ENCODE measurements around the gene ABHD15.

Gene ABHD15

DNA sequence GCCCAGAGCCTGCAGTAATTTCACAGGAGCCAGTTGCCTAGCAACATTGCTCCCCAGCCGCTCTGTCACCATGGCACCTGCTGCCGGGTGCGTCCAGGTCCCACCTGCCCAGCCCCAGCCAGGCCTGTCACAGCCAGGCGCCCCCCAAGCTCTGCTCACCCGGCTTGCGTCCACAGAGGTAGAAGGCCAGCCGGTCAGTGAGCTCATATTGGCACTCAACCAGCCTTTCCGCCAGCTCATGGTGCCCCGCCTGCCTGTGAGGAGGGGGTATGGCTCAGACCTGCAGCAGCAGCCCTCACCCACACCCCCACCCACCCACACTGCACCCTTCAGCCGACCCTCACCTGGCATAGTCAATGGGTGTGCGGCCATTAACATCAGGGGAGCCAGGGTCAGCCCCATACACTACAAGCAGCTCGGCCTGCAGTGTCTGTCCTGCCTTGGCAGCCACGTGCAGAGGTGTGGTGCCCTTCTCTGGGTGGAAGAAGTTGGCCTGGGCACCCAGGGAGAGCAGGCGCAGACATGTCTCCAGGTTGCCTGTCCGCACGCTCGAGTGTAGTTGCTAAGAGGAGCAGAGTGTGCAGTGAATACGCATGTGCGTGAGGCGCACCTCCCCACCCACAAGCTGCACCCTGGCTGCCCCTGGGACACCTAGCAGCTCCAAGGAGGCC, 14.9 kb upstream of the ABHD15 start:
- DNase-seq, result no peak

DNA sequence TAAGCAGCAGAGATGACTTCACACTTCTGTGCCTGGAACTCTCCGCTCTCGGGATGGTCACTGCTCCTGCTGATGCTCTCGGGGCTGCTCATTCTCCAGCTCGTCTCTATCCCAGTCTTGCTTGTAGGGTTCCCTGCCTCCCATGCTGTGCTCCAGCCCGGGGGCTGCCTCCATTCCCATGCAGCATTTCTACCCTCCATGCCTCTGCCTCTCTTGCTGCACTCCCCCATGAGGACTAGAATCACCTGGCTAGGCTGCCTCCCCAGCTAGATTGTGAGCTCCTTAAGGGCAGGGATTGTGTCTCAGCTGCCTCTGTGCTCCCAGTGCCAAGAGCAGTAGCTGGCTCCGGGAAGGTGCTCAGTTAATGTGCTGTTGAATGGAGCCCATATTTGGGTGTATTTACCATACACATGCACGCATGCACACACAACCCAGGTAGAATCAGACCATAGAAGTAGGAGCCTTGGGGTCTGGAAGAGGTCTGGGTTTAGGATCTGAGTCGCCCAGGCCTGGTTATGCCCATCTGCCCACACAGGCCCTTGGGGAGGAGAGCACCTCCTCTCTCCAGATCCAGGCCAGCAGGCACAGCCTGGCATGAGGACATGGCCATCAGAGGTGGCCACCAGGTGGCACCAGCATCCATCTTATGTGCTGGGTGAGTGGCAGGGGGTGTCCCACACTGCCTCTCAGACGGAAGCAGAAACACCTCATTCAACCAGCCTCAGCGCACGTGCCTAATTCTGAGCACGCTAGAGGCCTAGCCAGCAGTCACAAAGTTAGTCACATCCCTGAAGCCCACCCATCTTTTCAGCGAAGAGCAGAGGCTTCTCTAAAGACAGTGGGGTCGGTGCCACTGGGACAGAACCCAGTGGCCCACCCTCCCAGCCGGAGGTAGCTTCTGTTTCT, 13.3 kb upstream of the ABHD15 start:
- DNase-seq, result peak; percentile 81

DNA sequence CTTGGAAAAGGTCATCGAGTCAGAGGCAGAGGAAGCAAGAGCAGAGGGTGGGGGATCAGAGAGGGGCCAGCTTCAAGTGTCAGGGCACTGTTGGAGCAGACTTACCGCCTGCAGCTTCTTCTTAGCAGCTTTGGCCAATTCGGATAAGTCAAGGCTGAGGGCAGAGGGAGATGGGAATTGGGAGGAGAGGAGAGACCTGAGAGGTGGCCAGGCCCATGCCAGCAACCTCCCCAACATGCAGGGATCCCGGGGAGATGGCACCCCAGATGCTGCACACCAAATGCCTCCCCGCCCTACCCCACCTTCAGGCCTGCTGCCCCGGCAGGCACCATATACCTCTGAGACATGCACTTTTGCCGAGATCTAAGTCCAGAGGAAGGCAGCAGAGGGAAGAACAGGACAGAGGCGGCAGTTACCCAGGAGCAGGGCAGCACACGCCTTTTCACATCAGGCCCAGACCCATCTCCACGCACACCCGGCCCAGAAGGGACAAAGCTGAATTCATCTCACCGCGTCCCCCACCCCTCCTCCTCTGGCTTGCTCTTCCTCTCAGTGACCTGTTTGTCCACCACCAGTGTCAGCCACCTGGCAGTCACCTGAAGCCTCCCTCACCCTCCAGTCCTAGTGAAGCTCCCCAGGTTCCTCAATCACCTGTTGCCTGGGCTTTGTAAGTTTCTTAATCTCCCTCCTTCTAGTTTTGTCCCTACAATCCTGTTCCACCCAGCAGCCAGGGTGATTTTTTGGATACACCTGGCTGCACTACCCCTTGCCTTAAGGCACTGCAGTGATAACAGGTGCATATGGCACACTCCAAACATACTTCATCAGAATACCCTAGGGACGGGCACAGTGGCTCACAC, 12.0 kb upstream of the ABHD15 start:
- DNase-seq, result no peak

DNA sequence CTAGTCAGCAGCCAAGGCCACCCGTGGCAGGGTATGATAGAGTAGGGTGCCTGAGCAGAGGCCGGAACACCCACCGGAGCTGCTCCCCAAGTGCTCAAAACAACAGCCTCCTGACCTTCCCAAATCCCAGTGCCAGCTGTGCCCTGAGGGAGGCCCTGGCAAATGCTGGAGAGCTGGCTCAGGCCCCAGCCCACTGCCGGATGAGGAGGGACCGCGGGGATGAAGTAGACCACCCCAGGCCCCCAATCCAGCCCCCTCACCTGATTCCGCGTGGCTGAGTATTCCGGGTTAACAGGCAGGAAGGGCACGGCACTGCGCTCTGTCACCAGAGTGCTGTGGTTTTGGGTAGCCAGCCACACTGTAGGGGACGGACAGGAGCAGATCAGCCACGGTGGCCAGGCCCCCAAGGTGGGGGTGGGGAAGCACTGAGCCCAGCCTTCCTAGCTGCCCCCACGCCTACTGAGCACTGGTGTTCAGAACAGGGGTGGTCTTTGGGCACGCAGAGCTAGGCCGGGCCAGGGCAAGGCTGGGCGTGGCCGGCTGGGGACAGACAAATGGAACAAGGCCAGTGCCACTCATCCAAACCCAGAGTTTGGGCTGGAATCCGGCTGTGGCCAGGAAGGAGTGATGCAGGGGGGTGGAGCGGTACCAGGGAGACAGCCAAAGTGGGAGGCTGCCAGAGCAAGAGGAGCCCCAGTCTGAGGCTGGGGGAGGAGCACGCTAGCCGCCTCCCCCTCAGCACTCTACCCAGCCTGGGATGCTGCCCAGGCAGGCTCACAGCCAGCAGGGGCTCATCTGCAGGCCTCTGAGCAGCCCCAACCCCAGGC, 10.8 kb upstream of the ABHD15 start:
- no peak for DNase-seq

DNA sequence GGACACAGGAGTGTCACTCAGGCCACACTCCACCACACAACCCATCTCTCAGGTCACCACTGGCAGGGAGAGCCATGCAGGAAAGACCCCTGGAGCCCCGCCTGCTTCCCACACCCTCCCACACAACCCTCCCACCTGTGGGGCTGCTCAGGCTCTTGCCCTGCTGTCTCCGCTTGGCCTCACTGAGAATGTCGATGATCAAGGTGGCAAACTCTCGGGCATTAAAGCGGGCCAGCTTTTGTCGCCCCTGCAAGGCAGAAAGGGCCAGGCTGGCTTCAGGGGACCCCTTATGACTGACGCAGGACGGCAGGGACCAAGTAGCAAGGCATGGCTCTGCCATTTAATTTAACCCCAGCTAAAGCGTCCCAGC, 10.1 kb upstream of the ABHD15 start:
- DNase-seq, result no peak

DNA sequence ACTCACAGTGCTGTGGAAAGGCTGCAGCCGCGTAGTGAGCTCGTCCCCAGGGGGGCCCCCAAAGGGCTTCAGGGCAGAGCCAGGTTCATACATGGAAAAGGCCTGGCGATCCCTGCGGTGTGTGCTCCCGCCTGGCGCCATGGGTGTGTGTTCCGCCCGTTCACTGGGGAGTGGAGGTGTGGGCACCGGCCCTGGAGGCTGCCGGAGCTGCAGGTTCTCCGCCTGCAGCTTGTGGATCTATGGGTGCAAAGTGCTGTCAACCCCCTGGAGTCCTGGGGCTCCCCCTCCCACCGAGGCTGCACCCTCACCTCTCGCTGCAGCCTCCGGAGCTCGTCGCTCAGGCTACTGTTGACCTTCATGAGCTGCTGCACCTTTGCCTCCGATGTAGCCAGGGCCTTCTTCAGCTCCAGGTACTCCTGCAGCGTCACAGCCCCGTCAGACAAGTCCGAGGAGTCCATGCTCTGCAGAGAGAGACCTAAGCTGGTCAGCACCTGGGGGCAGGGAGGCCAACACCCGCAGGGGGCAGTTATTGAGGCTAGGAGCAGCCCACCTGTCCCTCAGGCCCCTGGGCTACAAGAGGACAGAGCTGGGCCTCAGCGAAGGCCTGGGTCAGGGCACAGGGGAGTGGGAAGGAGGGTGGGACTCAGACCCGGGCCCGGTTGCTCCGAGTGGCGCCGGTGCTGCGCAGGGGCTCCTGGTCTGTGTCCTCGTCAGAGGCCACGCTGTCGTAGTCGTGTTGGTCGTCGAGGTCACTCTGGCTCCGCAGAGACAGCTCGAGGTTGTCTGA, 9.6 kb upstream of the ABHD15 start:
- DNase-seq, result no peak

DNA sequence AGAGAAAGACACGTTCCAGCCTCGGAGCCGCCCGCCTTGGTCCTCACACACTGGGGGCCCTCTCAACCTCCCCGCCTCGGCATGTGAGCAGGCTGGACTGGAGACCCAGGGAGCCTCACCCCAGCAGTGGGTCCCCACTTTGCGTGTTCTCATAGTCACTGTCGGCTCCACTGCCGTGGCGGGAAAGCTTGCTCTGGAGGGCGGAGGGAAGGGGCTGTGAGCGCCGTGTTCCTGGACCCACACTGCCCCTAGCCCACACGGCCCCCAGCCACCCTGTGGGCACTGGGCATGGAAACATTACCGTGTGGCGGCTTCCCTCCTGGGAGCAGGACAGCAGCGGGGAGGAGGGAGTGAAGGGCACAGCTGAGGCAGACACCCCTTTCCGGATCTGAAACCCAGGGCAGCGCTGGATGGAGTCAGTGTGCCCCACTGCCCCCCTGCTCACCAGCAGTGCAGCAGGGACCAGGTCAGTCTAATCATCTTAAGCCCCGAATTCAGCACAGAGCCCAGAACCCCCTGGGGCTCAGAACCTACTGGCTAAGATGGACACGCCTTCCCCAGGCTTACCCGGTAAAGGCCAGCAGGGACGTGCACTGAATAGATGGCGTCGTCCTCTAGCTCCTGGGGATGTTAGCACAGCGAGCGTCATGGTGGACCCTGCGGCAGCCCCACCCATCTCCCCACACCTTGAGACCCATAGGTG, 8.8 kb upstream of the ABHD15 start:
- no peak for DNase-seq

DNA sequence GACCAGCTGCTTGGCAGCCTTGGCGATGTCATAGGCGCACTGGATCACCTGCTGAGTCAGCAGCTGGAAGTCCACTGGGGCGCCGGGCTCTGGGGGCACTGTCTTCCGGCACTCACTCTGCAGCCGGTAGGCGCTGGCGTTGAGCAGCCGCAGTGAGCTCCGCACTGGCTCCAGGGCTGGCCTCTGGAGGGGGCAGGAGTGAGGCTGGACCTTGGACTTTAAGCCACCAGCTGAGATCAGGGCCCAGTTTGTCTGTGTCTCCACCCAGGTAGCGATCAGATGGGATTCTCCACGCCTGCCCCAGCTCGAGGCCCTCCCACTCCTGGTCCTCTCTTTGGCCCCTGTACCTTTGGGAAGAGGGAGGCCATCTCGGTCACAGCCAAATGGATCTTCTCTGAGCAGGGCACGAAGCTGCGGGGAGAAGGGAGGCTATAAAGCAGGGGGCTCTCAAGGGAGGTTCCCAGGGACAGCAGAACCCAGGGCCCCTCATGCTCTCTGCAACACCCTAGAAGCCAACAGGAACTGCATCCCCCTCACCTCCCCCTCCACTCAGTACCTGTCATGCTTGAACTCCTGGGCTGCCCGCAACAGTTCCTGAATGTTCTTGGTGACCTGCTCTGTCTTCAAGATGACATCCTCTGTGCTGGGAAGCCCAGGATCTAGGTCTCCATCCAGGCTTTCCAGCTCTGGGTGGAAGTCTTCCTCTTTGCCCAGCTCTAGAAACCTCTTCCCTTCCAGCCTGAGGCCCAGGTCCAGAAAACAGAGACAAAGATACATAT, 8.1 kb upstream of the ABHD15 start:
- DNase-seq, result no peak

DNA sequence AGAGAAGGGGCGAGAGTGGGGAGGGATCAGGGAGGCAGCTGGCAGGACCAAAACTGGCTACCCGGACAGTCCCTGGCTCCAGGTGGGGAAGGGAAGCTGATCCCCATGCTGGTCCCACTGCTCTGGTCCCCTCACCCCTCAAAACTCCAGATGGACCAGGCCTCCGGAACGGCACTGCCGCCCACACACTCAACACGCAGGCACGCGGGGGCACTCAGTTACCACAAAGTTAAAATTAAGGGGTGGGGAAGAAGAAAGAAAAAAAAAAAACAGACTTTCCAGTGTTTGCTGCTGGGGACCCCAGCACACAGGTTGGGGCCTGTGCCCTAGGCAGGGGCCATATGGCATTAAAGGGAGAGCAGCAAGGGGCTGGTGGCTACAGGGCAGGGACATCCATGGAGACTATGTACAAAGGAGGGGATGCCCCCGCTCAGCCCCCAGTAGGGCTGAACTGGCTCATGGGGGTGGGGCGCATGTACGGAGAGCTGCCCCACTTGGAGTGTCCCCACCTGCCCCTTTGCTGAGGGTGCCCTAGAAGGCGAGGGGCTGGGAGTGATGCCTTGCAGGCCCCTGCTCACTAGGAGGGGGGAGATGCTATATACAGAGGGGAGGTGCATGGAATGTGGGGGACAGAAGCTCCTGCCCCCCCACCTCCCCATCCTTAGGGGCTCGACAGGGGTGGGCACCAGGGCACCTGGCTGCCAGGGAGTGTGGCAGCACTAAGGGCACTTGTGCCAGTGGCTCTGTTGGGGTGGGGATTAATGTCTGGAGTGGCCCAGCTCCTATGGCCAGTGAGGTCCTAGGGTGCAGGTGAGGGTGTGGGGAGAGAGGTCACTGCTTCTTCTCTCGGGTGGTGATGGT, 7.3 kb upstream of the ABHD15 start:
- DNase-seq, result no peak

DNA sequence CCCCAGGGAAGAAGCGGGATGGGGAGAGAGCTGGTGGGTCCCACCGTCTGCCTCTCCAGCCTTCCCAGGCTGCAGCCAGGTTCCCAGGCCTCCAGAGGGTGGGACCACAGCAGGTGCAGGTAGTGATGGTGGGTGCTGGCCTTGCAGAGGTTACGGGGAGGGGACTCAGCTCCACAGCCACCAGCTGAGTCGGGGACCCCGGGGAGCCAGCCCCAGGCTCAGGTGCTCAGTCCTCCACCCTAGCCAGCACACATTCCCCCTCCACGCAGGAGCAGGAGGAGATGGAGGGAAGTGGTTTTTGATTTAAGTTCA, 6.7 kb upstream of the ABHD15 start:
- DNase-seq, result no peak

DNA sequence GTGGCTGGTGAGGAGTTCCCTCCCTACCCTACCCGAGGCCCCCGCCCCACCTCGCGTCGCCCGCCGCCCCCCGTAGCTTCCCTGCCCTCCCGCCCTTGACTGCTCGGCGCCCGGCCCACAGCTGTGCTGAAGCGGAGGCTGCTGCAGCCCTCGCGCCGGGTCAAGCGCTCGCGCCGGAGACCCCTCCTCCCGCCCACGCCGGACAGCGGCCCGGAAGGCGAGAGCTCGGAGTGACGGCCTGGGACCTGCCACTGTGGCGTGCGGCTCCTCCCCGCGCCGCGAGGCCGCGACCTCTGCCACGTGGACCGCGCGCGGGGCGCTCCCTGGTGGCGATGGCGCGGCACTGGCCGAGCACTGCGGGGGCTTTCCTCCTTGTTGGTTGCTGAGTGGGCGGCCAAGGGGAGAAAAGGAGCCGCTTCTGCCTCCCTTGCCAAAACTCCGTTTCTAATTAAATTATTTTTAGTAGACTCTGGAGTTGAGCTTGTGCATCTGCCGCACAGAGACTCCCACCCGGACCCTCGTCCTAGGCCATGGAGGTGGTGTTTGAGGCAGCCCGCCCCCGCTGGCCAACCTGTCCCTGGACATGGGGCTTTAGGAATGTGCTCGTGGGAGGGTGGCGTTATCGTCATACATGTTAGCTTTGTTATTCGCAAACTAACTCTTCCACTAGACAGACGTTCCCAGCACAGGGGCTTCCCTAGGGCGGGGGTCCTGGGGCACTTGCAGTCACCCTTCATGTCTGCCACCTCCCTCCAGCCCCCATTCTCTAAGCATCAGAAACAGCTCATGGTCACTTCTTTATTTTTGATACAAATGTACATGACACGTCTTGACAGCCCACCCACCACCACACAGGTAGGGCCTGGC, 6.1 kb upstream of the ABHD15 start:
- DNase-seq, result no peak

DNA sequence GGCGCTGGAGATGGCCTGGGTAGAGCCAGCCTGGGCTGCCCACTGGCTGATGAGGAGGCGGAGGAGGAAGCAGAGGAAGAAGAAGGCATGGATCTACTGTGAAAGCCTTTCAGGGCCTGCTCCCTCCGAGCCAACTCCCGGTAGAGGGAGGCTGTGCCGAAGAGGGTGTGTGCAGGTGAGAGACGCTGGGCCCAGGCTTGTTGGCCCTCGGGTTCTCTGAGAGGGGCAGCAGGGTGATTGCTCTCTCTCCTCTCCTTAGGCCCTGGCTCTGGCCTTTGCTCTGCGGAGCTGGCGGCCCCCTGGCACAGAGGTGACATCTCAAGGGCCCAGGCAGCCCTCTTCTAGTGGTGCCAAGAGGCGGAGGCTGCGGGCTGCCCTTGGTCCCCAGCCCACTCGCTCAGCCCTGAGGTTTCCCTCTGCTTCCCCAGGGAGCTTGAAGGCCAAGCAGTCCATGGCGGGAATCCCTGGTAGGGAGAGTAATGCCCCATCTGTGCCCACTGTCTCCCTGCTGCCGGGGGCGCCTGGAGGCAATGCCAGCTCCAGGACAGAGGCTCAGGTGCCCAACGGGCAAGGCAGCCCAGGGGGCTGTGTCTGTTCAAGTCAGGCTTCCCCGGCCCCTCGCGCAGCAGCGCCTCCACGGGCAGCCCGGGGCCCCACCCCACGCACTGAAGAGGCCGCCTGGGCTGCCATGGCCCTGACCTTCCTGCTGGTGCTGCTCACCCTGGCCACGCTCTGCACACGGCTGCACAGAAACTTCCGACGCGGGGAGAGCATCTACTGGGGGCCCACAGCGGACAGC, 5.2 kb upstream of the ABHD15 start:
- no peak for DNase-seq

DNA sequence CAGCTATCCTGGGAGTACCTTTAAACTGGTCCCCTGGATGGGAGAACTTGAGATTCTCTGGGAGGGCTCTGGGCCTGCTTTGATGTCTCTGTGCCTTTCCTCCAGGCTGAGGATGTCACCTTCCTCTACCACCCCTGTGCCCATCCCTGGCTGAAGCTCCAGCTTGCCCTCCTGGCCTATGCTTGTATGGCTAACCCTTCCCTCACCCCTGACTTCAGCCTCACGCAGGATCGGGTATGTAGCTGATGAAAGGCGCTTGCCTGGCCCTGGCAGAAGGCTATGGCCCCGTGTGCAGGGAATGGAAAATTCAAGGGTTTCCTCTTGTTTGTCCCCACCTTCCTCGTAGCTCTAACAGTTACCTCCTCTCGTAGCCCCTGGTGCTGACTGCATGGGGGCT, 4.6 kb upstream of the ABHD15 start:
- no peak for DNase-seq

DNA sequence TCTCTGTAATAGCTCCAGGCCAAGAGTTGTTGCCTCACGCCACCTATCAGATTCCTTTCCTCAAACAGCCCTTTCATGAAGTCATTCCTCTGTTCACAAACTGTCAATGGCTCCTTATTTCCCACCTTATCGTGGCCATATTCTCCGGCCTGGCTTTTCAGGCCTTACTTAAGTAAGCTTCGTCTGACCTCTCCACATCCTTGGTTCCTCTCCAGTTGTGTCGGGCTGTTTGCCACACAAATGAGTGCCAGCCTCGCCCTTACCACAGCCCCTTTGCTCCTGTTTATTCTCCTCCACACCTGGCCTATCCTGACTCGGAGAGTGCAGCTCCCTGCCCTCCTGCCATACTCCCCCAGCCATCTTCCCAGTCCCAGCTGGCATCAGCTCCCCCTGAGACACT, 3.7 kb upstream of the ABHD15 start:
- DNase-seq, result no peak

DNA sequence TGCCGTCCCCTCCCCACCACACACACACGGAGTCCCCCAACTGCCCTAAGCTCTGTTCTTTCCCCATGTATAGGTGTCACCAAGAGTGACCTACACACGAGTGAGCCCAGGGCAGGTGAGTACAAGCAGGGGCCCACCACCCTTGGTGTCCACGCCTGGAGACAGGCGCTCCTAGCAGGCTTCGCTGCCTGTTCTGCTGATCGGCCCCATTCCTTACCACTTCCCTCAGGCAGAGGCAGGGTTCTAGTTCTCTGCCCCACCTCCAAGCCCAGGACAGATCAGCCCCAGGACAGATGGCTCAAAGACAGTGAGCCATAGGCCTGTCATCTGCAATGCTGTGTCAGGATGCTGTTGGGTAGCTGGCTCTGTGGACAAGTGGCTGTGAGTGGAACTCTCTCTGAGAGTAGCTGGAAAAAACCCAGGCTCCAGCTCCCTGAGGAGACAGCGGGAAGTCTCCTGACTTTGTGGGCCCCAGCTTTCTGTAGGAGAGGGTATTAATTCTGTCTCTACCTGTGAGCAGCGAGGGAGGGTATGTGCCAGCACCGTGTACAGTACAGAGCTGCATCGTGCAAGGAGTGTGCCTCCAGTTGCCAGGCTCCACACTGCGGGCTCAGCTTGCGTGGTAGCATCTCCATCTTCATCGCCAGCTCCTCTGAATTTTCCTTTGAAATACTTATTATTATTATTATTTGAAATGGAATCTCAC, 2.6 kb upstream of the ABHD15 start:
- no peak for DNase-seq

DNA sequence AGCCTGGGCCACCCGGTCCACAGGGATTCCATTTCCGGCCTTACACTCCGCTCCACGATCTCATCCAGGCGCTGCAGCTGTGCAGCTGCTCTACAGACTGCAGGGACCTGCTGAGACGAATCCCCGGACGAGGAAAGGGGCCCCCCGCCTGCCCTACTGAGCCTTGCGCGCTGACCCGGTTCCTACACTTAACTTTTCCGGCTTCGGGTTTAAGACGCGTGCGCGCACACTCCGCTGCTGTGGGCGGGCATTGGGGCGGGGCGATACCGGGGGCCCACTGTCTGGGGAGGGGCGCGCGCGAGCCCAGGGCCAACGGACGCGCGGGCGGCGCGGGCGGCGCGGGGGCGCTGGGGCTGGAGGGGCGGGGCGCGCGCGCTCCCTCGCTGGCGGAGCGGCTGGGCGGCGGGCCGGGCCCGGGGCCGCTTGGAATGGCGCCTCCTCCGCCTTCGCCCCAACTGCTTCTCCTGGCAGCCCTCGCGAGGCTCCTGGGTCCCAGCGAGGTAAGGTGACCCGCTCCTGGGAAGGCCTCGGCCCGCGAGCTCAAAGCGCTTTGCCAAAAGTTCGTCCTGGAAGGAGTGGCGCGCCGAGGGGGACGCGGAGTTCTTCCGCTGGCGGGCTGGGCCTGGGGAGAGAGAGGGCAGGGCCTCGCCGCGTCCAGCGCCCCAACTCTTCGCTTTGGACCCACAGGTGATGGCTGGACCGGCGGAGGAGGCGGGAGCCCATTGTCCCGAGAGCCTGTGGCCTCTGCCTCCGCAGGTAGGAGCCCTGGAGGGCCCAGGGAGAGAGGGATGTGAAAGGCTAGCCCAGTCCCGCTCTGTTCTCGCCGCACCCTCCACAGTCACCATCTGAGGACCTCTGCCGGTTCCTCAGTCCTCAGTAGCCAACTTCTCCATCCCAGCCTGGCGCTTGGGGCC, 1.8 kb upstream of the ABHD15 start, which contains the start of gene TP53I13:
TP53I13 (plus strand) TSS at position 371 of the 914 bp plus-strand sequence; CDS start at position 429, 58 bp downstream.
- DNase-seq, result peak; percentile 58

All from DMS153 (cell line).